Femur (tissue), 1 donor: ENCODE results near the gene CISD1.
A peak's percentile ranks its signal among the peaks of the same experiment; 100 is the strongest.

Experiments used
- DNase-seq: peaks from one replicate; pipeline ENCODE4 v3.0.0-alpha.2; 2017

The CISD1 gene

DNA sequence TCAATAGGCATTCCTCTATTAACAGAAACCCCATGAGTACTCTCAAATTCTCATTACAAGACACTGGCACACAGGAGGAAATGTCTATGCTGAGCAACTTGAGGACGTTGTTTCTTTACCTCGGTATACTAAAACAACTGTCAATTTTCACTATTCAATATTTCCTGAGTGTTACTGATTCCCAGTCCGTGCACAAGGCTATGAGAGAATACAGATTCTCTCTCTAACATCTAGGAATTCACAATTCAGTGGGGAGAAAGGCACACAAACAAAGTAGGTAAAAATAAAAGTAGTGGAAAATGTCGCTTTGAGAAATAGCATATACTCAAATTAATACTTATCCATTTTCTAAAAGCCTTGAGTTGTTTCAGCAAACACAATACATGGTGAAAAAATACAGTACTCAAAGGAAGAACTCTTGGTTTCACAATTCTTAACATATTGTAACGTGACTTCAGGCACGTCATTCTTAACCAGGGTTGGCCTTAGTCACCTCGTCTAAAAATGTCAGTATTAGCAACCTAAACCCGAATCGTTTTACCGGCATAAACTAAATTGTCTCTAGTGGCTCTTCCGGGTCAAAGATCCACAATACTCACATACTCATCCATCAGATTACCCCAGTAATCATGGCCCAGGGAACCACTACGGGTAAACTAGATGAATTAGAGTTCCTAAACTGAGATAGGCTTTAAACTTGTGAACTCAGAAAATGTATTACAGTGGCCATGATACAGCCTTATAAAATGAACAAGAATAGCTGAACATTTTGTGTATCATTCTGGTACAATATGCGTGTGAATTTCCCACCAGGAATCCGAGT, 2.7 kb upstream of the CISD1 start:
- no peak for DNase-seq

DNA sequence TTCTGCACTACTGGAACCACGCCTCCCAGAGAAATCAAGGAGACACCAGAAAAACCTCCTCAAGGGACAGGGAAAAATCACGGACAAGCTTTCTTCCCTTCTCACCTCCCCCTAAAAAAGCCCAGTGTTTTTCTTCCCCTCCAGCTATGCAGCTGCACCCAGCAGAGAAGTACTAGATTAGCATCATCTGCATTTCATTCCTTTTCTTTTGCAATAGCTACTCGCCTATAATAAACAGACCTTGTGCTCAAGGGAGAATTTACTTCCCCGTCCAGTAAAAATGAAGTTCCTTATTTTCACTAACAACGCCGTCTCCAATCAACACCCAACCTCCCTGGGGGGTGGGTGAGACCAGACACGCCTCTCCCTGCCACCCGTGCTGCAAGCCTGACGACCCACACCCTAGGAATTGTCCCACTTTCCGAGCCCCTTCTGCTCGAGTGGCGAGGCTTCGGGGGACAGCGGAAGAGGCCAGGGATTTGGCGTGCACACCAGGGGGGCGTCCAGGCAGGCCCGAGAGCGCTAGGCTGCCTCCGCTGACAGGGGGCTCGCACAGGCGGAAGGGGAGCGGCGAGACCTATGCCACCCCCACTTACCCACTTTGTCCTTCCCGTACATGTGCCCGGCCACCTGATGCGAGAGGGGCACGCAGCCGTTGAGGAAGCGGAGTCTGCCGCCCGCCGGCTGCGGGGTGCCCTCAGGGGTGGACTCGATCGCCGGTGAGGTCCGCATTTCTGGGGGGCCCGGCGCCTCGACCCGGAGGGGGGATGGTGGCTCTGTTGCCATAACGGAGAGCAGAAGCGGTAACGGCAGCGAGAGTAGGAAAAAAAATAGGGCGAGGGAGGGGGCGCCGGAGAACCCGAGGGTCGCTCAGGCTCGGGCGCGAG, 1.9 kb upstream of the CISD1 start:
- DNase-seq = peak; percentile 73

DNA sequence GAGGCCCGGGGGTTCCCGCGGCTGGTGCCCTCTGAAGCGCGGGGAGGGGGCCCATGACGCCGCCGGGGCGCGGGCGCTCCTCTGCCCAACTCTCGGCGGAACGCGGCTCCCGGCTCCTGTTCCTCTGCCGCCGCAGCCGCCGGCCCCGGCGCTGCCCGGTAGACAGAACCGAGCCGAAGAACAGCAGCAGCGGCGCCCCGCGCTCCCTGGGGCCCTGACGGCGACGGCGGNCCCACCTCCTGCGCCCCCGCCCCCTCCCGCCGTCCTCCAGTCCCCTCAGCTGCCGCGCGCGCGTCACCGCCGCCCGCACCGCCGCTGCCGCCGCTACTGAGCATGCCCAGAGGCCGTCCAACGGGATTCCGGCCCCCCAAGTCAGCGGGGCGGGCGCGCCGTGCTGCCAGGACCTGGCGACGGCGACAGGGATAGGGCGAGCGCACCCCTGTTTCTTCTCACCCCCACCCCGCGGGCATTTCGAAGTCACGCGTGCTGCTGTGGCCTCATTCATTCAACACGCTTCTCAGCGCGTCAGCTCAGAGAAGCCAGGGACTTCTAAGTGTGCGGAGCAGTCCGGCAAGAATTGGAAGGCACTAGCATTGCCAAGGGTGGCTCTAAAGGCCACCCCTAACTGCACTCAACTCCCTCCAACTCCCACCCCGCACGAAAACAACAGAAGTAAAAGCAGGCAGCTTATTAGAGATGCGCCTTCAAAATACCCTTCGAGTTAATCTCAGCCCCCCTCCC, 1.1 kb upstream of the CISD1 start, which contains the start of gene IPMK:
Gene IPMK, minus strand, starts transcription at position 182 of the 741 bp plus-strand sequence. CDS start 283 bp downstream, outside the sequence.
- DNase-seq = peak; percentile 94

- DNase-seq = no peak
Observed at GRCh38 chr10:58268454-58268945, 462 bp upstream of the CISD1 start.

DNA sequence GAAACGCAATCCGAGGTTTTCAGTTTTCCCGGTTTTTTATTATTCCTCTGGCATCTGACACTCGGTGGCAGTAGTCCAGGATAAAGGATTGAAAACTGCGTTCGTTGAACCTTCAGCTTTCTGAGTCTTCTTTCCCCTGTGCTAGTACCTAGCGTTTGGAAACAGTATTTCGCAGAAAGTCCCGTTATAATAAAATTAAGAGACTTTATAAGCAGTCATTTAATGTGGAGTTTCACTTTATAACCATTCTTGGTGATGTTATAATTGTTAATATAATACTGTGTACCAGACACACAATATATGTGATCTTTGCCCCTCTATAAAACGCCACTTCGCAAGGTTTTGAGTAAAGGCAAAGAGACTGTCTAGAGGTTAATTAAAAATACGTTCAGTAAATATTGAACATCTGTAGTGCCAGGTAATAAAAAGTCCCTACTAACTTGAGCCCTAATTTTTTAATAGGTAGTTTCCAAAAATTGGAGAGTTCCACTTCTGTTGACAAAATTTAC, 874 bp downstream of the CISD1 start:
- DNase-seq = no peak

GRCh38 chr10:58275261-58275660, 6.3 kb downstream of the CISD1 start:
- DNase-seq = no peak

- no peak for DNase-seq
Observed at GRCh38 chr10:58275908-58276307, 6.9 kb downstream of the CISD1 start.

DNA sequence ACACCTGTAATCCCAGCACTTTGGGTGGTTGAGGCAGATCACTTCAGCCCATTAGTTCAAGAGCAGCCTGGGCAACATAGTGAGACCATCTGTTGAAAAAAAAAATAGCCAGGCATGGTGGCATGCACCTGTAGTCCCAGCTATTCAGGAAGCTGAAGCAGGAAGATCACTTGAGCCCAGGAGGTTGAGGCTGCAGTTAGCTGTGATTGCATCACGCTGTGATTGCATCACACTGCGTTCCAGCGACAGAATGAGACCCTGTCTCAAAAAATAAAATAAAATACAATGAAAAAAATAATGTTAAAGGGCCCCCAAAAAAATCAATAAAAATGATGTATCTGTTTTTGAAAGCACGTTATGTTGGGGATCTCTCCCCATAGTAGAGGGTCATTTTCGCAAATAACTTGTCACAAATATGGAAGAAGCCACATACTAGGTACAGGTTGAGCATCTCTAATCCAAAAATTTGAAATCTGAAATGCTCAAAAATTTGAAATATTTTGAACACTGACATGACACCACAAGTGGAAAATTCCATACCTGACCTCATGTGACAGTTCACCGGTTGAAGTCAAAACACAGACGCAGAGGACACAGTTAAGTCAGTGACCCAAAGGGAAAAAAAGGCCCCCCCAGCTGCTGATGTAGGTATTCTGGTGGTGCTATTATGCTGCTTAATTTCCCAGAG, 9.5 kb downstream of the CISD1 start:
- no peak for DNase-seq

DNA sequence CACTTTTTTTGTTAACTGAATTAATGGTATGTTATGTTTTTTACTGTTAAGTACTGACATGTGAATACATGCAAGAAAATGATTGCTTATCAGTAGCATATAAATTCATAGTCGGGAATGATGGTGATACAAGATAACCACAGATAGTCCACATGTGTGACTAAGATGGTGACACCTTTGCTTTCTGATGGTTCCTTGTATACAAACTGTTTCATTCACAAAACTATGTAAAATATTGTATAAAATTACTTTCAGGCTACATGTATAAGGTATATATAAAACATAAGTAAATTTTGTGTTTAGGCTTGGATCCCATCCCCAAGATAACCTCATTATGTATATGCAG, 10.0 kb downstream of the CISD1 start:
- no peak for DNase-seq

- DNase-seq = no peak
Observed at GRCh38 chr10:58280477-58280876, 11.5 kb downstream of the CISD1 start.

GRCh38 chr10:58281092-58281752, 12.3 kb downstream of the CISD1 start:
- no peak for DNase-seq

- no peak for DNase-seq
Observed at GRCh38 chr10:58282615-58283014, 13.7 kb downstream of the CISD1 start.

GRCh38 chr10:58291538-58292174, 22.7 kb downstream of the CISD1 start:
- DNase-seq = peak; percentile 25

- DNase-seq = no peak
Observed at GRCh38 chr10:58293989-58294388, 25.0 kb downstream of the CISD1 start.

DNA sequence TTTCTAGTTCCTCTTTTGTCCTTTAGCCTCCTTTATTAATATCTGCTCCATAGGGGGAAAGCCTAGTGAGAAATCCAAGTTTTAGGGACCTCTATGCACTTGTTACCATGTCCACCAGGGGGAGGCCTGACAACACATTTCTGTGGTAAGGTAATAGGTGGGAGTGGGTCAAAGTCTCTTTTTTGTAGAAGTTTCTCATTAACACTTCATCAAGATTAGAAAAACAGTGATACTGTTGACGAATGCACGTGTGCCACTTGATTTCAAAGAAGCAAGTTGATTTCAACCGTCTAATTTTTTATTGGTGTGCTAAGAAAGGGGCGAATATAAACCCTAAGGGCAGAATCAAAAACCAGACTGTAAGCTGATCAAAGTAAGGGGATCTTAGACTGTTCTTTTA, 30.6 kb downstream of the CISD1 start:
- DNase-seq = peak; percentile 46

DNA sequence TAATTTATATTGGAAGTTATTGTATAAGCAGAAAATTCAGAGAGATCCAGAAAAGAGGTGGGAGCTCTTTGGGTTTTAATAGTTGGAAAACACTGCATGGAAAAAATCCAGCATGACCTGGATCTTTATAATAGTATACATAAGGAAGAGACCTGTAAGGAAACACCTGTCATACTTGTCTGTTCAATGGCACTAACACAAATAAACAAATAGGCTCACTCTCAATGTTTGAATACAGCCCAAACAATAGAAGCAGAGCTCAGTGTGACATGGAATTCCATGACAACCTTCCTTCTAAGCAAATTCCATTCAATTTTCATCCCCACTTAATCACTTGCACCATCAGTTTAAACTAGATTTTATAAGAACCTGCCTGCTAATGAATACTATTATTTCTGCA, 31.7 kb downstream of the CISD1 start:
- no peak for DNase-seq

- no peak for DNase-seq
Observed at GRCh38 chr10:58302254-58302653, 33.3 kb downstream of the CISD1 start.

DNA sequence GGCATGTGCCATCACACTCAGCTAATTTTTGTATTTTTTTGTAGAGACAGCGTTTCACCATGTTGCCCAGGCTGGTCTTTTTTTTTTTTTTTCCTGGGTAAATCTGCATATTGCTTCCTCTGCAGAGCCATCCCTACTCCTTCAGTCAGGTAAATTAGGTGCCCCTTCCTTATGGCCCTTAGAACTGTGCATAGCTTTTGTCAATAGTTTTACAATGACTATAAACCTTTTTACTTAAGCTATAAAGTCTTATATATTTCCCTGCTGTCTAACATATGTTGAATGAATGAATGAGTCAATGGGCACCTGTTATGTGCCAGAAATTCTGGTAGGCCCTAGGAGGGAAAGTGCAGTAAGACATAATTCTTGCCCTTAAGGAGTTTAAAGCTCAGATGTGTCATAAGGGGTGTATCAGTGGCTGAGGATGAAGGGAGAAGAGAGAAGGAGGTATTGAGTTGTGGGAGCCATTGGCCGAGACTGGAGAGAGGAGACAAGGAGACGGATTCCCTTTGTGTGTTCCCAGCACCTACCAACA, 35.2 kb downstream of the CISD1 start:
- DNase-seq = no peak

DNA sequence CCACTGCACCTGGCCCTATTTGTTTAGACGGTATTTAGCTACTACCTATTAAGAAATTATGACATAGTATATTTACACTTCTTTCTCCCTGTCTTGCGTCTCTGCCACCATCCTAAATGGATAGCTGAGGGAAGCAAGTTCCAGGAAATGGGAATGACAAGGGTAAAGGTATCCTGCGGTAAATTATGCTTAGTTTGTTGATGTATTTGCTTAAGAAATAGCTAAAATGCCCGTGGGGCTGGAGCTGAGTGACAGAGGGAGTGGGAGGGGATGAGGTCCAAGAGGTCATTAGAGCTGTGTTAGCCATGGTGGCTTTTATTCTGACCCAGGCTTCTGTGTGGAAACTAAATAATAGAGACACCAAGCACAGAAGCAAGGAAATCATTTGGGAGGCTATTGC, 36.9 kb downstream of the CISD1 start:
- no peak for DNase-seq

GRCh38 chr10:58307676-58308075, 38.7 kb downstream of the CISD1 start:
- DNase-seq = no peak

- DNase-seq = peak; percentile 35
Observed at GRCh38 chr10:58311026-58311425, 42.1 kb downstream of the CISD1 start.
